PC-9 (cell line): Measurements from ENCODE around the gene LYSMD1.

Experiments used
- EZH2 ChIP-seq: fragments of 200-600 bp; sonication (generic); IDR thresholded peaks from 2 replicates; pipeline ENCODE4 v1.8.0; 2017; ENCODE audit warnings: antibody characterized with exemption, low read depth
- TF ChIP-seq, protein P1 (sequence below): fragments of 200-600 bp; sonication (generic); conservative IDR thresholded peaks from 2 replicates; pipeline ENCODE4 v1.6.1; 2017; ENCODE audit warnings: mixed run types, antibody characterized with exemption, mild to moderate bottlenecking, moderate library complexity

GRCh38 chr1:151210830-151211229, 45.1 kb upstream of the LYSMD1 start:
- TF ChIP-seq, protein P1, sequence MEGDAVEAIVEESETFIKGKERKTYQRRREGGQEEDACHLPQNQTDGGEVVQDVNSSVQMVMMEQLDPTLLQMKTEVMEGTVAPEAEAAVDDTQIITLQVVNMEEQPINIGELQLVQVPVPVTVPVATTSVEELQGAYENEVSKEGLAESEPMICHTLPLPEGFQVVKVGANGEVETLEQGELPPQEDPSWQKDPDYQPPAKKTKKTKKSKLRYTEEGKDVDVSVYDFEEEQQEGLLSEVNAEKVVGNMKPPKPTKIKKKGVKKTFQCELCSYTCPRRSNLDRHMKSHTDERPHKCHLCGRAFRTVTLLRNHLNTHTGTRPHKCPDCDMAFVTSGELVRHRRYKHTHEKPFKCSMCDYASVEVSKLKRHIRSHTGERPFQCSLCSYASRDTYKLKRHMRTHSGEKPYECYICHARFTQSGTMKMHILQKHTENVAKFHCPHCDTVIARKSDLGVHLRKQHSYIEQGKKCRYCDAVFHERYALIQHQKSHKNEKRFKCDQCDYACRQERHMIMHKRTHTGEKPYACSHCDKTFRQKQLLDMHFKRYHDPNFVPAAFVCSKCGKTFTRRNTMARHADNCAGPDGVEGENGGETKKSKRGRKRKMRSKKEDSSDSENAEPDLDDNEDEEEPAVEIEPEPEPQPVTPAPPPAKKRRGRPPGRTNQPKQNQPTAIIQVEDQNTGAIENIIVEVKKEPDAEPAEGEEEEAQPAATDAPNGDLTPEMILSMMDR: no peak
- TF ChIP-seq EZH2: no peak
